ENCODE data around the gene AKAP13. TPM values are rescaled to one million over a fixed set of nuclear protein-coding genes. Genes with fewer than 3 reads are reported as not detected.

Gene AKAP13
- total RNA-seq, 2 experiments from 2014 or later: 106 to 113 TPM

GRCh38 chr15:85609492-85609891 lies 229.1 kb downstream of the AKAP13 start:
- Mint-ChIP-seq H3K9me3 (no peaks in the 10 kb centered on the region), H3K27me3 (no peaks in the 10 kb centered on the region), H3K27ac (no peak overlapping the region), H3K4me1 (ENCODE audit: low read depth) (peaks cover 16% of the 10 kb centered on the region), H3K36me3 (peaks cover 16% of the 10 kb centered on the region), H3K4me3 (no peak overlapping the region)
- intact Hi-C loops (cut with micrococcal nuclease): no loop called here
- no peak for DNase-seq
- ChIA-PET POLR2A (no interaction called here), CTCF (no interaction called here)

- Mint-ChIP-seq H3K4me1 (ENCODE audit: low read depth) (peaks cover 31% of the 10 kb centered on the region), H3K27ac (peak overlapping the region; percentile 14), H3K27me3 (no peaks in the 10 kb centered on the region), H3K36me3 (peaks cover 9% of the 10 kb centered on the region), H3K4me3 (no peak overlapping the region), H3K9me3 (no peaks in the 10 kb centered on the region)
- ChIA-PET CTCF (no interaction called here), POLR2A (no interaction called here)
- no peak for DNase-seq
- intact Hi-C loops (cut with micrococcal nuclease): no loop called here
These were observed 231.0 kb downstream of the AKAP13 start for GRCh38 chr15:85611361-85611760.

GRCh38 chr15:85614059-85614458 lies 233.7 kb downstream of the AKAP13 start:
- no peaks in the 10 kb centered on the region for H3K9me3 Mint-ChIP-seq
- peaks cover 3% of the 10 kb centered on the region for H3K36me3 Mint-ChIP-seq
- no peak for DNase-seq
- peaks cover 37% of the 10 kb centered on the region for H3K4me1 Mint-ChIP-seq (ENCODE audit: low read depth)
- intact Hi-C loops (cut with micrococcal nuclease): no loop called here
- ChIA-PET CTCF (no interaction called here), POLR2A (no interaction called here)
- H3K4me3 Mint-ChIP-seq: no peak overlapping the region
- H3K27ac Mint-ChIP-seq: no peak overlapping the region
- no peaks in the 10 kb centered on the region for H3K27me3 Mint-ChIP-seq

- peak overlapping the region; percentile 56 for H3K27ac Mint-ChIP-seq
- CTCF ChIA-PET: interaction anchor here (0.9 to 1.3 kb wide), 3 partner anchors 9 to 76 kb away, joined by 3 to 6 read pairs (median 3); no protein-coding TSS in a partner anchor
- peak; percentile 33 for DNase-seq
- POLR2A ChIA-PET: no interaction called here
- H3K4me1 Mint-ChIP-seq (ENCODE audit: low read depth): peaks cover 34% of the 10 kb centered on the region
- H3K27me3 Mint-ChIP-seq: no peaks in the 10 kb centered on the region
- peaks cover 1% of the 10 kb centered on the region for H3K36me3 Mint-ChIP-seq
- H3K4me3 Mint-ChIP-seq: no peak overlapping the region
- H3K9me3 Mint-ChIP-seq: no peaks in the 10 kb centered on the region
- intact Hi-C loops (cut with micrococcal nuclease): loop anchor here (5.0 kb wide), 2 partner anchors 106 to 226 kb away; no protein-coding TSS in a partner anchor
These were observed 235.5 kb downstream of the AKAP13 start for GRCh38 chr15:85615930-85616329.

DNA sequence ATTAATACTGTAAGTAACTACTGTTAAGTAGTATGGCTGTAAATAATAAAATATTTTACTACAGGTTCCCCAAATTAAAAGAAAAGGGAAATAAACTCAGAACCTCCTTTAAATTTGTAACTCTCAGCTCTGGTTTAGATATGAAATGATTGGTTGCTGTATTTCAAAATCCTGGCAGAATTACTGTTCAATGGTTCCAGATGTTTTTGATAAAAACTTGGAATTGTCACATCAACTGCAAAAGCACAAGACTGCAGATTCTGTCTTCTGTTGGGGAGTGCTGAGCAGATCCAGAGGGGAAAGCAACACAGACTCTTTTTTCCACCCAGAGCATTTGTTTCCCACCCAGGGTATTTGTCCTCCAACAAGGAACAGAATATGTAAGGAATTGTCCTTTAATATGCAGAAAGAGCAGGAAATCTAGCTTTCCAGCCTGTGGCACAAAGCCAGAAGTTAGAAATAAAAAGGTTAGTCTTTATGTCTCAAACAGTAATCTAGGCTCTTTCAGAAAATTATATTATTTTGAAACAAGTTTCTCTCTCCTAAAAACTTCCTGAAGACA lies 236.2 kb downstream of the AKAP13 start:
- intact Hi-C loops (cut with micrococcal nuclease): loop anchor here (5.0 kb wide), 2 partner anchors 106 to 226 kb away; no protein-coding TSS in a partner anchor
- POLR2A ChIA-PET: no interaction called here
- DNase-seq: no peak
- peaks cover 27% of the 10 kb centered on the region for H3K4me1 Mint-ChIP-seq (ENCODE audit: low read depth)
- H3K27me3 Mint-ChIP-seq: no peaks in the 10 kb centered on the region
- H3K9me3 Mint-ChIP-seq: no peaks in the 10 kb centered on the region
- no peaks in the 10 kb centered on the region for H3K36me3 Mint-ChIP-seq
- H3K4me3 Mint-ChIP-seq: no peak overlapping the region
- CTCF ChIA-PET: interaction anchor here (0.8 to 2.4 kb wide), 5 partner anchors 10 to 75 kb away, joined by 3 to 8 read pairs (median 4); no protein-coding TSS in a partner anchor
- peak overlapping the region; percentile 35 for H3K27ac Mint-ChIP-seq

GRCh38 chr15:85618228-85618505 lies 237.8 kb downstream of the AKAP13 start:
- POLR2A ChIA-PET: interaction anchor here (1.9 kb wide), 1 partner anchor 50 kb away, joined by 6 read pairs; no protein-coding TSS in a partner anchor

DNA sequence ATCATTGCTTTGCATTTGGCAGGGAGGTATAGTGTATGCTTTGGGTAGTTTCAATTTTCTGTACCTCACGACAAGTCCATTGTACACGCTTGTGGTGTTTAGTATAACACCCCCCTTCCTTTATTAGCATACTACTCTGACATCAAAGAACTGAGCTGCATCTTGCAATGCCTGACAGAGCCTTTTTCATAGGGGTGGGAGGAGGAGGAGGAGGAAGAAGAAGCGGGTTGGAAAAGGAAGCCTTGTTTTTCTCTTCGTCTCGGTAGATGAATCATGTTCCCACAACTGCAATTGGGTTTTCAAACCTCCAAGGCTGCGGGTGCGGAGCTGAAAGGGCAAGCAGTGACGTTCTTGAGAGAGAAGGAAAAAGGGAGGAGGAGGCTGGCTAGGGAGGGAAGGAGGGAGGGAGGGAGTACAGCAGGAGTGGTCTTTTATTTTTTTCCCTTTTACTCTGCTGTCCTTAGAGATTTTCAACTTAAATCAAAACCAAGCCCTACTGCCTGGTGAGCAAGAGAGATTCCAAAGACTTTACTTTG lies 238.6 kb downstream of the AKAP13 start:
- no peak overlapping the region for H3K4me3 Mint-ChIP-seq
- CTCF ChIA-PET: interaction anchor here (0.6 to 2.4 kb wide), 9 partner anchors 9 to 322 kb away, joined by 3 to 8 read pairs (median 4); no protein-coding TSS in a partner anchor

More at GRCh38 chr15:85618228-85618505, 237.8 kb downstream of the AKAP13 start:
- no peaks in the 10 kb centered on the region for H3K27me3 Mint-ChIP-seq
- CTCF ChIA-PET: interaction anchor here (0.7 to 2.4 kb wide), 9 partner anchors 10 to 322 kb away, joined by 3 to 8 read pairs (median 4); no protein-coding TSS in a partner anchor
- H3K27ac Mint-ChIP-seq: no peak overlapping the region
- H3K4me3 Mint-ChIP-seq: no peak overlapping the region
- DNase-seq: no peak
- intact Hi-C loops (cut with micrococcal nuclease): loop anchor here (2.0 to 5.0 kb wide), 3 partner anchors 104 to 224 kb away; no protein-coding TSS in a partner anchor
- H3K36me3 Mint-ChIP-seq: peaks cover 4% of the 10 kb centered on the region
- H3K4me1 Mint-ChIP-seq (ENCODE audit: low read depth): peaks cover 25% of the 10 kb centered on the region
- H3K9me3 Mint-ChIP-seq: no peaks in the 10 kb centered on the region

DNA sequence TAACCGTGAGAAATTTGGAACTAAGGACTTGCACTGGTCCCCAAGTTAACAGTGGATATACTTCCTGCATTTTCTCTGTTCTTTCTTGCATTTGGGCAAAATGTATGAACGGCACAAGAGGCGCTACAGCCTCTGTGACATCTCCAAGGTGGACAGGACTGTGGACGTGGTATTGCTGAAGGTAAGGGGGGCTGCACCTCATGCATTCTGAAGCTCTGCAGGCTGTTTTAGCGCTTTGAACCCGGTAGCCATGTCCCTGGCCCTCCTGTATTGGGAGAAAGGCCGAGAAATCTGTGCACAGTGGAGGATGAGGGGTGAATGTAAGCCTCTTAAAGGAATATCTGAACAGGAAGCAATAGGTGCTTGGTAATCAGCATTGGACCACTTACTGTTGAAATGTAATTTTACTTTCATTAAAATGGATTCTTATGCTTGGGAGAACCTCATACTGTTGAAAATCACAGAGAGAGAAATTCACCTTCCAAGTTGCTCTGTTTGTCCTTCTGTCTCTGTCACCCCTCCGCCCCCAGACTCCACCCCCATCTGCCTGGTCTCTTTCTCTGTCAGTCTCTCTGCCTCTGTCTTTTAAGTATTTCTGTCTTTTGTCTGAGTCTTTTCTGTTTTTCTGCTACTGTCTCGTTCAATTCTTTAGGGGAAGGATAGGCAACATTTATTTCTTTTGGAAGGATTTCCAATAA lies 239.7 kb downstream of the AKAP13 start:
- H3K4me1 Mint-ChIP-seq (ENCODE audit: low read depth): peaks cover 19% of the 10 kb centered on the region
- peak; percentile 62 for DNase-seq
- no peaks in the 10 kb centered on the region for H3K9me3 Mint-ChIP-seq
- ChIA-PET CTCF (interaction anchor here (0.7 to 1.6 kb wide), 3 partner anchors 37 to 233 kb away, joined by 3 to 4 read pairs (median 3); no protein-coding TSS in a partner anchor), POLR2A (interaction anchor here (0.8 to 2.0 kb wide), 6 partner anchors 26 to 84 kb away, joined by 3 to 9 read pairs (median 6); no protein-coding TSS in a partner anchor)
- H3K36me3 Mint-ChIP-seq: peaks cover 9% of the 10 kb centered on the region
- intact Hi-C loops (cut with micrococcal nuclease): loop anchor here (1.0 to 5.0 kb wide), 9 partner anchors 26 to 222 kb away; no protein-coding TSS in a partner anchor
- no peak overlapping the region for H3K4me3 Mint-ChIP-seq
- no peaks in the 10 kb centered on the region for H3K27me3 Mint-ChIP-seq
- H3K27ac Mint-ChIP-seq: no peak overlapping the region

More for the DNA sequence above, 238.6 kb downstream of the AKAP13 start:
- peak; percentile 81 for DNase-seq
- H3K4me1 Mint-ChIP-seq (ENCODE audit: low read depth): peaks cover 25% of the 10 kb centered on the region
- peaks cover 4% of the 10 kb centered on the region for H3K36me3 Mint-ChIP-seq
- no peak overlapping the region for H3K27ac Mint-ChIP-seq
- no peaks in the 10 kb centered on the region for H3K9me3 Mint-ChIP-seq
- POLR2A ChIA-PET: interaction anchor here (0.6 to 2.0 kb wide), 9 partner anchors 15 to 85 kb away, joined by 3 to 9 read pairs (median 4); no protein-coding TSS in a partner anchor
- intact Hi-C loops (cut with micrococcal nuclease): loop anchor here (1.0 to 5.0 kb wide), 9 partner anchors 27 to 223 kb away; no protein-coding TSS in a partner anchor
- H3K27me3 Mint-ChIP-seq: no peaks in the 10 kb centered on the region

DNA sequence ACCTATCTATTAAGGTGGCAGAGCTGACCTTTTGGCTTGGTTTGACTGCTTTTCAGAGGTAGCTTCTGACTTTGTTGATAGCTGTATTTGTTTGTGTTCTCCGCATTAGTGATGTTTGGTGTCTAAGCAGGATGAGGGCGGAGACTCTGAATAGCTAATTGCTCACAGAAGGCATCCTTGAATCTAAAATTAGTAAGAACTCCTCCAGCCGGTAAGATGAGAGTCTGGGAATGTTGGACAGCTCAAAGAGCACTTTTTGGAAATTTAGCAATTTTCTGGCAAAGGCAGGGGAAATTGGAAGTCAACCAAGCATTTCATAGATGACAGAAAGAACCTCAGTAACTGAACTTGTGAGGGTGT lies 240.3 kb downstream of the AKAP13 start:
- intact Hi-C loops (cut with micrococcal nuclease): no loop called here
- Mint-ChIP-seq H3K36me3 (peaks cover 13% of the 10 kb centered on the region), H3K9me3 (no peaks in the 10 kb centered on the region), H3K4me3 (no peak overlapping the region), H3K27ac (no peak overlapping the region), H3K27me3 (no peaks in the 10 kb centered on the region), H3K4me1 (ENCODE audit: low read depth) (peaks cover 13% of the 10 kb centered on the region)
- no peak for DNase-seq
- ChIA-PET CTCF (interaction anchor here (0.7 to 1.6 kb wide), 3 partner anchors 38 to 233 kb away, joined by 3 to 4 read pairs (median 3); no protein-coding TSS in a partner anchor), POLR2A (interaction anchor here (0.8 to 2.0 kb wide), 3 partner anchors 26 to 83 kb away, joined by 3 to 9 read pairs (median 8); no protein-coding TSS in a partner anchor)

DNA sequence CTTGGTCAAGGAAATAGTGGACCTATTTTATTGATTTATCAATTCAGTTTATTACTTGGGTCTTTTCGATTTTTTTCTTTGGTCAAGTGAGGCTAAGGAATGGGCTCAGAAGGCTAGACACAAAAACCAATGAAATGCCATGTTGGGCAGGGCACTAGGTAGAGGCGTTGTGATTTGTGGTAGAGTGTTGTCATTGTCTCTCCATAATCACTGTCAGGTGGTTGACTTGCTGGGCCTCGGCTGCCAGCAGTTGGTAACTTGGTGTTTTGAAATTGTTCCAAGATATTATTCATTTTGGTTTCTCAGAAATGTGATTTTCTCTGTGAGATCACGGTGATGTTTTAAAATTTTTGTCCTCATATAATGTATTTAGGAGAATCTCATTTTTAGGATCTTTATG lies 240.7 kb downstream of the AKAP13 start:
- ChIA-PET CTCF (interaction anchor here (0.7 to 1.6 kb wide), 4 partner anchors 38 to 232 kb away, joined by 3 to 4 read pairs (median 3); no protein-coding TSS in a partner anchor), POLR2A (interaction anchor here (2.0 kb wide), 1 partner anchor 70 kb away, joined by 8 read pairs; no protein-coding TSS in a partner anchor)
- DNase-seq: peak; percentile 39
- Mint-ChIP-seq H3K27me3 (no peaks in the 10 kb centered on the region), H3K9me3 (no peaks in the 10 kb centered on the region), H3K4me1 (ENCODE audit: low read depth) (peaks cover 9% of the 10 kb centered on the region), H3K4me3 (no peak overlapping the region), H3K36me3 (peaks cover 13% of the 10 kb centered on the region), H3K27ac (no peak overlapping the region)
- intact Hi-C loops (cut with micrococcal nuclease): no loop called here

DNA sequence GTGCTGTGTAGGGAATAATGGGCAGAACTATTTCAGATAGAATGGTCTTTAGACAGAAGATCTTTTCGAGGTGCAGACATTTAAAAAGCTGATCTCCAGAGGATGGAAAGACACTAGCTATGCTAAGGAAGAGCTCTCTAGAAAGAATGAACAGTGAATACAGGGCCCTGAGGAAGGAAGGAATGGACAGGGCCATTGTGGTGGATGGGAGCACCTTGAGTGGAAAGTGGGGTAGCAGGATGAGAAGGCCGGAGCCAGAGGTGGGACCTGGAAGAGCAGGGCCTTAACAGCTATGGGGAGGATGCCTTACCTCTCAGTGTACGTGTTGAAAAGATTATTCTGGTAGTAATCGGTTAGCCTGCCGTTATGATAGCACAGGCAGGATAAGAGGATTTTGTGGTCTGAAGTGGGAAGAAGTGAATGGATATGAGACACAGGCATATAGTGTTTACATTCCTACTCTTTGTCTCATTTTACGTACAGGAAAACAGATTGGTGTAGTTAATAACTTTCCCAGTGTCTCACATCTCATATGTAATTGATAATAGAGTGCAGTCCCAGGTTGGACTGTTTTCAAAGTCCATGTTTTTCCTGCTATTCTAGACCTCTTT lies 241.9 kb downstream of the AKAP13 start:
- ChIA-PET CTCF (interaction anchor here (1.2 kb wide), 1 partner anchor 118 kb away, joined by 4 read pairs; no protein-coding TSS in a partner anchor), POLR2A (no interaction called here)
- Mint-ChIP-seq H3K36me3 (peaks cover 19% of the 10 kb centered on the region), H3K27ac (peak overlapping the region; percentile 72), H3K4me3 (peak overlapping the region; percentile 64), H3K27me3 (no peaks in the 10 kb centered on the region), H3K9me3 (no peaks in the 10 kb centered on the region), H3K4me1 (ENCODE audit: low read depth) (no peaks in the 10 kb centered on the region)
- intact Hi-C loops (cut with micrococcal nuclease): no loop called here
- DNase-seq: no peak

Data from activated CD4-positive, alpha-beta memory T cell treated with anti-CD3 and anti-CD28 coated beads for 36 hours (primary cell).